Activated CD4-positive, alpha-beta T cell treated with anti-CD3 and anti-CD28 coated beads, Interleukin-10, Interleukin-2, amounts not matched to agents 100 ng/mL and 50 ng/mL, durations not matched to agents 16 hours and 8 hours (primary cell): ENCODE data around the gene MAPKAP1.

Experiments
- DNase-seq: peaks from one replicate; pipeline ENCODE4 v3.0.0-alpha.2; 2020

MAPKAP1 gene

DNA sequence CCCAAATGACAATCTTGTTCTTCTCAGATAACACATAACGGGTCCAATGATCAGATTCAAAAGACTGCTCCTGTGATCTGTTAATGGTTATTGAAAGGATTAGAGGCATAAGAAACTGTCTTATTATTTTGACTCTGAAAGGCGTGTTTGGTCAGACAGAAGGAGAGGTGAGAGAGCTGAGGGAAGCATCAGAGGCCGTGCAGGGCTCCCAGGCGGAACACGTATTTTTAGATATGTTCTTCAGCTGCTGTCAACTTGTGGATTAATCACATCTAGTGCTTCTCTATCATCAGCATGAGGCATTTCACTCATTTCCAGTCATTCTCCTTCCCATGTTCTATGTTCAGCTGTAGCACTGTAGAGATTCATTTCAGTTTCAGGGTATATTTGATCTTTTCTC, 199.8 kb downstream of the MAPKAP1 start:
- DNase-seq = no peak

GRCh38 chr9:125505988-125506438, 201.0 kb downstream of the MAPKAP1 start:
- no peak for DNase-seq

DNA sequence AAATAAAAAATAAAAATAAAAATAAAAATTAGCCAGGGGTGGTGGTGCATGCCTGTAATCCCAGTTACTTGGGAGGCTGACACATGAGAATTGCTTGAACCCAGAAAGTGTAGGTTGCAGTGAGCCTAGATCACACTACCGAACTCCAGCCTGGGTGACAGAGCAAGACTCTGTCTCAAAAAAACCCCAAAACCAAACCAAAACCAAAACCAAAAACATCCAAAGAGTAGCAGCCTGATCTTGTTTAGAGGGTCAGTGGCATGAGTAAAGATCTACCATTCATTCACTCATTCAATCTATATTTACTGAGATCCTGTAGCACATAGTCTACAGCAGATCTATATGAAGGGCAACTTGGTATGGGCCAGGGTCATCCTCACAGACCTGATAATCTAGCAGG, 202.4 kb downstream of the MAPKAP1 start:
- no peak for DNase-seq

GRCh38 chr9:125497906-125498305, 209.1 kb downstream of the MAPKAP1 start:
- no peak for DNase-seq

DNA sequence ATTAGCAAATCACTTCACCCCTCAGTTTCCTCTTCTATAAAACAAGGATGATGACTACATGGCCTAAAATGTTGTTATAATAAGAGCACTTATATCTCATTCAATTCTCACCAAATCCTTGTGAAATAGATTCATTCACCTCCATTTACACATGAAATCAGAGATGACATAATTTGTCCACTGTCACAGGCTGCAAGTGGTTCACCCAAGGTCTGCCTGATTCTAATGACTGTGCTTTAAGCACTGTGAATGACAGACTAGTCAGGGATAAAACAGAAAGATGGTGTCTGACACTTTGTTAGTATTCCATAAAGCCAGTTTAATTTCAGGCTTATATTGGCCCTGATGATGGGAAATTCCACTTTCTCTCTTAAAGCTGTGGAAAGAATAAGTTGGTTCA, 209.5 kb downstream of the MAPKAP1 start:
- no peak for DNase-seq

GRCh38 chr9:125496313-125496834, 210.6 kb downstream of the MAPKAP1 start:
- no peak for DNase-seq

DNA sequence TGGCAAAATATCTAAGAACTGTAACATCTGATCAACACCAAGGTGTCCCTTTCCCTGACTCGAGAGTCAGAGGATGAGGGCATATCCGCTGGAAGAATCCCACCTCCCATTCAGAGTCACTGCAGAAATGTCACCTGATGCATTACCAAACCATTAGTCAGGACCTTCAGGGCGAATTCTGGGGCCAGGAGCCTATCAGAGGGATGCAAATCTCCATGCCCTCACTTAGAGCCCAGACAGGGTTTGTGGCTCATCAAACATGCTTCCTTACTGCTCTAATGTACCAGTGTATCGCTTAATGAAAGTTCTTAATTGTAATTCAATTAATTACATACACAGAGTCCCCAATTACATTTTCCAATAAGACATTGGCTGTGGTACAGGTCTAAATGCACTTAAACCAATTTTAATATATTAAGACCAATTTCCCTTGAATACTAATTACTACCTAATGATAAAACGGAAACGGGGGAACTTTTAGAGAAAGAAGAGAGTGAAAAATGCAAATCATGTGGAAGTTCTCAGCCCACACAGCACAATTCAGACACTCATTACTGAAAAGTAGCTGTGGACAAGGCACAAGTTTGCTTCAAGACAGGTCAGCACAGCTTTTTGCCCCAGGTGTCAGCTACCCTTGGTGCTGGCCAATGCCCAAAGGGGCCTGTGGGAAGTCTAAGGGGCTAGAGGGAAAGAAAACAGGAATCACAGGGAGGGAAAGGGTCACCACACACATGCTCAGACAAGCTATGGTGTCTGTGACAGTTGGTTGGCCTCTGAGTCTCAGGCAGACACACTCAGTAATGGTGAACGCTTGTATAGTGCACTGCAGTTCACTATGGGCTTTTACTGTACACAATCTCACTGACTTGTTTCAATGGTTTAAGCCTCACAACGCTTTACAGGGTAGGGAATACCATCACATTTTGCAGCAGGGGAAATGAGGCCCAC, 211.6 kb downstream of the MAPKAP1 start:
- no peak for DNase-seq

DNA sequence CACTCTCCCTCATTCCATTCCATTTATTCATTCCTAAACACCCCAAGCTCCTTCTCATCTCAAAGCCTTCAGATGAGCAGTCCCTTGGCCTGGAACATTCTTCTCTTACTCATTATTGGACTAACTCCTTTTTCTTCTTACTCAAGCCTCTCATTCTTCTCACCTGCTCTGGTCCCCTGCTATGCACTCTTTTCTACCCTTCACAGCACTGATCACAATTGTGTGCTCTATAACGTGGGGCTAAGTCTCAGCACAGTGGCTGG, 212.4 kb downstream of the MAPKAP1 start:
- DNase-seq = no peak

DNA sequence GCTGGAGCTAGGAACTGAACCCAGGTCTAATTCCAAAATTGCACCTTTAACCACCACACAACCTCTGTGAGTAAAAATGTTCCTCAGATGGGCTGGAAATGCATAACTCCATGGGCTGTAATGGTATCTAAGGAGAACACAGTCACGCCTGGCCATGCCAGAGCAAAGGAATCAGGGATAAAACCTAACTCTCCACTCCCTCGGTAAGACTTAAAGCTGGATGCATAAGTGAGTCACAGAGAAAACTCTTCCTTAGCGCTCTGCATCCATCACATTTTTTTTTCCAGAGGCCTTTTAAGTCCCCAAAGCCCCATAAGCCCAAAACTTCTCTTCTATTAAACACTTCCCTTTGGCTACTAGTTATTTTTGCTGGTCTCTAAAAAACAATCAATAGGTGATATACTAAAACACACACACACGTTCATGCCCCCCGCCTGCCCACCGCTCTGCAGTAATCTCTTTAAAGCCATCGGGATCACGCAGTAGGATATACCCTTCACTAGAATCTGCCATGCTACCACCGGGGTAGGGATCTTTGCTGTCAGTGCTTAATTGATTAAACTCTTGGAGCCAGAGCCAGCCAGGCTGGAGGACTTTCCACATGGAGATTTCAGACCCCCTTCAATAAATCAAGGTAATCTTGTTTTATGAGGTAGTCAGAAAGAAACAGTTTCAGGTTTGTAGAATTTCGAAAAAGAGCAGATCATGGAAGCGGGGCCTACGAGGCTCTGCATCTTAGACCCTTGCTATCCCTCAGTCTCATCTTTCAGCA, 212.9 kb downstream of the MAPKAP1 start:
- no peak for DNase-seq

DNA sequence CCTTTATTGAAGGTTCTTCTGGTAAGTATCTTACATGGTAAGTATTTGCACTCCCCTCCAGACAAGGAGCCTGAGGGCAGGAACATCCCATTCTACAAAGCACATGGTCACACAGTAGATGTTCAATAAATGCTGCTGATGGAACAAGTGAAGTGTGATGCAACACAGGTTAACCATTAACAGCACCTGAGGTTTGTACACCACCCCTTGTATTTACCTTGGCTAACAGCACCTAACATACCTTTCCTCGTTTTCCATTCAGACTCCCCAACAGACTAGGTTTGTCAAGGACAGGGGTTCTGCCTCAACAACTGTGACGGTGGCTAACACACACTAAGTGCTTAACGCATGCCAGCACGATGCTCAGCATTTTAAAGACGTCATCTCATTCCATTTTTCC, 213.6 kb downstream of the MAPKAP1 start:
- DNase-seq = no peak

DNA sequence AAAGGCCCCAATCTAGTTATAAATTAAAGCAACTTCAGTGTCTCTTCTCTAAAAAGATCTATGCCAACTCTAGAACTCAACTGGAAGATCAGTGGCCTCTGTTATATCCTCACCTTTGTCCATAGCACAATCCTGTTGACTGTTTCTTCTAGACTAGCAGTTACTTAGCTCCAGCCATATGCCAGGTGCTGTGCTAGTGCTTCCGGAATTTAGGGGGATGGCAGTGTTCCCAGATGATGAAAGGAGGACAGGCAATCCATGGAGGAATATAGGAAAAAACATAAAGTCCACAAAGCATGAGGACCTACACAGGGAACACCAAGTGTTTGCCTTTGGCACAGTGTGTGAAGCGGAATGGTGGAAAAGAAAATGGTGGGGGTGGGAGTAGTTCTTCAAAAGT, 214.3 kb downstream of the MAPKAP1 start:
- no peak for DNase-seq

DNA sequence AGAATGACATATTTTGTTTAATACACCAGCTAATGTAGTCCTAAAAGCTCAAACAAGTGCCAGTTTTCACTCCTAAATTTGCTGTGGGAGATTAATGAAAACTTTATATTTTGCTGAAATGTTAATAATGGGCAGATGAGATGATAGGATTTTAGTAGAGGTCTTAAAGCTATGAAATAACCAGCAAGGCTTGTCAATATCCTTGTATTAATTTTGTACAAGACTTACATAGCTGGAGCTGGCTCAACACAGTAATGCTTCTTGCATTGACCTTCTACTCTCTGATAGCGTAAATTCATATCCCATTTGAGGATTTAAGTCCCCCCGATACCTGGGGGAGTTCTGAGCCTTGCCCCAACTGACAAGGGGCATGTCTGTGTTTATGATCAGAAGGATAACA, 219.2 kb downstream of the MAPKAP1 start:
- DNase-seq = no peak

DNA sequence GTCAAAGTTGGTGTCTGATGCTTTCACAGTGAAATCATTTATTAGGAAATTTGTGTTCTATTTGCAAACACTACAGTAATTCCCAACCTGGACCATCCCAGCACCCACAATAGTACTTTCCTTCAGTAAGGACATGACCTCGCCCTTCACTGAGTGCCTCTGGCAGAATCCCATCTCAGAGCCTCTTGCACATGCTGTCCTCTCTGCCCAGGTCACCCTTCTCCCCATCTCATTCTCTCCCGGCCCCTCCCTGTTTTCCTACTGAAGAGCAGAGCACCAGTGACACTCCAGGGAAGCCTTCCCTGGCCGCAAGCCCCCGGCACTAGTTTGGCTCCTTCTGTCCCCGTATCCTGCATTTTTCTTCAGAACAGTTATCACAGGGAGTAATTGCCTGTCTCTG, 220.4 kb downstream of the MAPKAP1 start:
- DNase-seq = no peak

DNA sequence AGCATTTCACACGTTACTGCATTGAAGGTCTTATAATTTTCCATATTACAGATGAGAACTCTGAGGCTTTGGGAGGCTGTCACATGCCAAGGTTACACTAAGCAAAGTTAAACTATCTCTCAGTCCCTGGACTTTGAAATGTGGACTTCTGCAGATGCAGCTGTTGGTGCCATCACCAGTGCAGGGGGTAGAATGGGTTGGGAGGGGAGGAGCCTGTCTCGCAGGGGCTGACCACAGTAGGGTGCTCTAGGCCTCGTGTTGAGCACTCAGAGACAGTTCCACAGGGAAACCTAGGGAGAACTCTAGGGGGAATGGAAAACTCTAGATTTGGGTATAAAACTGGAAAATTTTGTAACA, 220.9 kb downstream of the MAPKAP1 start:
- no peak for DNase-seq

GRCh38 chr9:125485471-125486151, 221.4 kb downstream of the MAPKAP1 start:
- DNase-seq = no peak

- no peak for DNase-seq
These were observed 222.4 kb downstream of the MAPKAP1 start for GRCh38 chr9:125484350-125485282.

DNA sequence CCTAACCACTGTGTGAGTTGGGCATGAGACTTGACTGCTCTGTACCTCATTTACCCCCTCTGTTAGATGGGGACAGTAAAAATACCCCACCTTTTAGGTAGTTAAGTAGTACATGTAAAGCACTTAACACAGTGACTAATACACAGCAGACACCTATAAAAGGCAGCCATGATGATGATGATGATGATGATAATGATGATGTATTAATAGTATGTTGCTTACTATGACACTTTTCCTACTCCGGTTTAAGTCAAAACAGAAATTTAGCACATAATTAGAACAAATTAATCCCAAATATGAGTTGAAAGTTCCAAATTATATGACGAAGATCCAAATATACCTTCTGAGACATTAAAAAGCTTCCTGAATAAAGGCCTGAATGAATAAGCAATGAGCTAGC, 223.3 kb downstream of the MAPKAP1 start:
- DNase-seq = no peak

DNA sequence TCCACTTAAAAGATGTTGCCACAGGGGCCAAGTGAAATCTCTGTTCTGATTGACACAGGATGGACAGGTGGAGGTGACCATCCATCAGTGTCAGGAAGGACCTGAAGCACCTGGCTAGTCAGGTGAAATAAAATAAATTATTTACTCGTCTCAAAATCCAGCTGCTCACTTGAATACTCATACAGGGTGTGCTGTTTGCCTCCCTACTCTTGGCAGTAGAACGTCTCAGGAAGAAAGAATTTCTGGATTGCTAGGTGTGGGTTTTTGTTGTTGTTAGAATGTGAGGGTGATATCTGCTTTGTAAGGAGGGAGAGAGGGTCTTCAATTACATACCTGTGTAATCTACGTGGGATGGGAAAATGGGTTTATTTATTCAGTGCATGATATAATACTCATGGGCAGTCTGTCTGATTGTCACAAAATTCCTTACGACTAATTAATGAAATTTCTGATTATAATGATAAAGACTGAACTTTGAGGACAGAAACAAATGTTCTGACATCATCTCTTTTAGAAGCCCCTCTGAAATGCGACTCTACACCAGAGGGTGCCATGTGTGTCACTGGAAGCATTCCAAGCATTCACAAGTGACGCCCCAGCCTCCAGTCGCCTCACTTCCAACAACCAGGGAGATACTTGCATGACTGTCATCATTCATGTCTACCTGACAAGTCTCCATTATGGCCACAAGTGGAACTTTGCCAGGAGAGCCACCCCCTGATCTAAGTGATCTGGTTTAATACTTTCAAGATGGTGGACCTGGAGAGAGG, 227.0 kb downstream of the MAPKAP1 start:
- DNase-seq = no peak

DNA sequence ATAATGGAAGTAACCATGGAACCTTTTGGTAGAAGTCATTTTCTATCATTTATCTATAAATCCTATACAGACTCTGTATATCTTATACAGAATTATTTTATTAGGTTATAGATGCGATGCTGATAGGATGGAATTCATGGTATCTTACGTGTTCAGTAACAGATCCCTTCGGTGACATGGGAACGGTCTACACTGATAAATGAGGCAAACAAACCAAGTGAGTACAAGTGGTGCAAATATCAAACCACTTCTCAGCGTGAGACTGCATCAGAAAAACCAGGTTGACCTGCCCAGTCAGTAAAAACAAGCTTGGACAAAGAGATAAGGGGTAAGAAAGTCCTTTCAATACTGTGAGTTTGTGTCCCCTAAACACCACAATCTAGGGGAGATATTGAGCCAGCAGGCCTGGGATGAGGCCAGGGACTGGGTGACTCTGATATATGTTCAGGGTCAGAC, 229.9 kb downstream of the MAPKAP1 start:
- no peak for DNase-seq

DNA sequence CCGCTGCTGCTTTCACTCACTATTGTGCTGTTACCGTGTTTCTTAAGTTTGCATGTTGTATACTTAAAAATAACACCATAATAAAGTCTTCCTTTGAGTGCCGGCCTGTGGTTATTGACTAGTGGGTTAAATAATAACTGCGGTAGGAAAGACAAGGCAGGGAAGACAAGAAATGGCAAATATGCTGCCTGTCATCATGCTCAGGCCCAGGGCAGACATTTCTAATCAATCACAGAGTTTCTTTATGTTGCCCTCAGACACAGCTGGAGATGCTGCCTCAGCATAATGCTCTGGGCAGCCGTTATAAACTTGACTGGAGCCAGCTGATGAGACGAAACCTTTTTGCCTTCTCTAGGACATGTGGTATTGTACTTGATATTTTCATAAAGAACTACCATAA, 230.4 kb downstream of the MAPKAP1 start:
- DNase-seq = no peak

DNA sequence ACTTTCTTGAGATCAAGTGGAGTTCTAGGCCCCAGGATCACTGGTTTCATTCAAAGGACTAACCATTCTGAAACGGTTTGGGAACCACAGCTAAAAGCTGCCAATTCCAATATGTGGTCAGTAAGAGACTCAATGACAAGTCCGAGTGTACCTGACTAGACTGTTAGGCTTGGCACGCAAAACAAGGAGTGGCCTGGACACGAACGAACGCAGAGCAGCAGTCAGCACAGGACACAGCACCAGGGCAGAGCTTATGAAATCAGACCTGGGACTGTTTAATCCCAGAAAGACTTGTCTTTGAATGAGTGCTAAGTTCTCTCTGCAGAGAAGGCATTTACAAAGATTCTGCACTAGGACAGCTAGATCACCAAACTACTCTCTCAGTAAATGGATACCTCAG, 231.6 kb downstream of the MAPKAP1 start:
- no peak for DNase-seq
